Choroid plexus epithelial cell (primary cell): ENCODE data around the gene MPV17L2.

Experiments
- DNase-seq: peaks from one replicate; pipeline ENCODE4 v3.0.0-alpha.2; 2010; ENCODE audit warnings: low read depth
- H3K4me3 ChIP-seq: 2 replicates; pipeline ENCODE4 v1.5.1; 2011; ENCODE audit warnings: low read depth, mild to moderate bottlenecking, control low read depth, low read length, moderate library complexity
- CTCF ChIP-seq: conservative IDR thresholded peaks from 2 replicates; pipeline ENCODE4 v1.5.1; 2011; ENCODE audit warnings: low read depth, mild to moderate bottlenecking, control low read depth, inconsistent platforms, low read length, moderate library complexity

Gene MPV17L2

GRCh38 chr19:18245297-18245696, 52.3 kb downstream of the MPV17L2 start:
- TF ChIP-seq CTCF = no peak
- H3K4me3 ChIP-seq = no peak overlapping the region
- no peak for DNase-seq
